Heart left ventricle (tissue), 16 donors: ENCODE results near the gene LIMS2. TPM values are rescaled to one million over a fixed set of nuclear protein-coding genes. Genes with fewer than 3 reads are reported as not detected.
A peak's percentile ranks its signal among the peaks of the same experiment; 100 is the strongest.

ENCODE experiments used
- ATAC-seq, 4 donors: fragments of 200-7000 bp; cut with Tn5 transposase; one replicate each; pipeline ENCODE4 v1.9.1; 2020 to 2022; ENCODE audit warnings: moderate library complexity in 4 of 4, mild to moderate bottlenecking in 3 of 4, moderate number of reproducible peaks in 1 of 4
- DNase-seq, 5 donors: peaks; one replicate each; pipeline ENCODE4 v3.0.0-alpha.2; 2020
- H3K27ac ChIP-seq, 12 donors: fragments of 200-600 bp; sonication (generic) in 4 of 12; one replicate each; pipeline versions ENCODE4 v1.5.0 to v1.8.0; 2016 to 2022; ENCODE audit warnings: mild to moderate bottlenecking in 2 of 12
- H3K27me3 ChIP-seq, 9 donors: fragments of 200-600 bp; sonication (generic) in 2 of 9; one replicate each; pipeline versions ENCODE4 v1.5.1 to v1.8.0; 2016 to 2022; ENCODE audit warnings: mild to moderate bottlenecking in 3 of 9
- H3K36me3 ChIP-seq, 9 donors: fragments of 200-600 bp; sonication (generic) in 2 of 9; one replicate each; pipeline versions ENCODE4 v1.5.0 to v1.8.0; 2018 to 2022; ENCODE audit warnings: mild to moderate bottlenecking in 2 of 9
- H3K4me1 ChIP-seq, 12 donors: fragments of 200-600 bp; sonication (generic) in 4 of 12; one replicate each; pipeline versions ENCODE4 v1.5.0 to v1.8.0; 2016 to 2022; ENCODE audit warnings: mild to moderate bottlenecking in 3 of 12
- H3K4me3 ChIP-seq, 12 donors: fragments of 200-600 bp; sonication (generic) in 4 of 12; one replicate each; pipeline versions ENCODE4 v1.5.0 to v1.8.0; 2017 to 2022; ENCODE audit warnings: mild to moderate bottlenecking in 9 of 12, moderate library complexity in 4 of 12
- H3K9me3 ChIP-seq, 12 donors: fragments of 200-600 bp; sonication (generic) in 4 of 12; one replicate each; pipeline versions ENCODE4 v1.5.0 to v1.8.0; 2016 to 2022; ENCODE audit warnings: mild to moderate bottlenecking in 1 of 12
- CTCF ChIP-seq, 12 donors: fragments of 200-600 bp; sonication (generic) in 4 of 12; IDR thresholded peaks; one replicate each; pipeline versions ENCODE4 v1.5.0 to v1.8.0; 2018 to 2022; ENCODE audit warnings: antibody characterized with exemption in 12 of 12, mild to moderate bottlenecking in 5 of 12
- POLR2A ChIP-seq, 2 donors: fragments of 450-650 bp; IDR thresholded peaks; one replicate each; pipeline ENCODE4 v1.6.1; 2017; ENCODE audit warnings: antibody characterized with exemption in 2 of 2, mild to moderate bottlenecking in 2 of 2, moderate library complexity in 2 of 2
- WGBS, 4 donors: extraction: QIAGEN DNeasy Blood & Tissue Kit in 2 of 4; methylation state at CpG; one replicate each; pipeline versions ENCODE4 v1.1.5 to v1.1.7; 2013 to 2018; 5-methylcytosine and 5-hydroxymethylcytosine counted together
- intact Hi-C, 10 donors: fragments of 100-400 bp; cut with DNase I; formaldehyde crosslinking; loops; one replicate each; pipeline versions ENCODE4 v1.11.1 to v1.14.2; 2022
- polyA plus RNA-seq, 2 donors: library from polyadenylated mRNA; stranded (reverse); fragments of 200-250 nt; gene quantifications; one replicate each; pipeline ENCODE4 v1.2.3, GENCODE V29; 2013
- total RNA-seq, 9 donors: library from RNA; depleted of rRNA in 2 of 9; stranded (reverse); fragments of >200 nt in 2 of 9; fragmentation: NEBNext Ultra II Directional in 3 of 9; extraction: Animal tissue kit (Norgen Biotek cat#: 25700) in 3 of 9; gene quantifications; one replicate each; pipeline versions ENCODE4 v1.1.0 to v1.2.4, GENCODE V29; 2016 to 2023
- donor health status: ischemic (EF 13 %, LVEDD 7.1; RV severe dilation, severe dysfunction).
- donor health status: healthy with polysubstance abuse.
- donor health status: DM: no; HTN: yes; CAD: no.
- donor health status: DM: no; HTN: no; CAD: no.
- donor health status: ischemic (EF 25% LVEDD 6.9; RV normal size, moderate dysfunction).
- donor health status: ischemic (EF 25% LVEDD 5.7; RV mildly dilated, moderate dysfunction).
- donor health status: healthy.
- donor health status: DM: yes; HTN: yes; CAD: no.
- donor health status: ischemic (EF 35%, LVEDD 5.7; RV mildly dilated, moderate dysfunction).
- donor health status: nonischemic (EF 11% LVEDD 7.7; RV severe dilation, severe dysfunction).
- donor health status: DM: yes; HTN: yes; CAD: no.
- donor health status: PGD.
- donor health status: ischemic (EF 29% LVEDD 5.4; RV normal size, mild dysfunction).
- donor health status: nonischemic (EF 23%, LVEDD 6.1; RV moderate dilation, normal function).

The LIMS2 gene
- total and polyA plus RNA-seq, 11 donors: 97.1 to 293 (median 158) TPM

DNA sequence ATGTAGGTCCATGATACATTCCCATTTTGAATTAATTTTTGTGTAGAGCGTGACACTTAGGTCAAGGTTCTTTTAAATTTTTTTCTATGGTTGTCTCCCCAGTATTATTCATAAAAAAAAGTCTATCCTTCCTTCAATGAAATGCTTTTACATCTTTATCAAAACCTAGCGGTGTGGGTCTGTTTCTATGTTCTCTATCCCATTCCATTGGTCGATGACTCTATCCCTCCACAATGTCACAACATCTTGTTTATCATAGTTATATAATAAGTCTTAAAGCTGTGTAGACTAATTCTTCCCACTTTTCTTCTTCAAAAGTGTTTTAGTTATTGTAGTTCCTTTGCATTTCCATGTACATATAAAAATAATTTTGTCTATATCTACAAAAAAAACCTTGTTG lies 76.6 kb downstream of the LIMS2 start:
- H3K27ac ChIP-seq: no peak overlapping the region
- no peaks in the 10 kb centered on the region for H3K36me3 ChIP-seq
- TF ChIP-seq CTCF (IDR thresholded peaks at IDR 0.05) (no peak), POLR2A (IDR thresholded peaks at IDR 0.05) (no peak)
- peaks cover 0 to 8% (median 0%) of the 10 kb centered on the region in 12 donors for H3K9me3 ChIP-seq
- DNase-seq: no peak
- no peak overlapping the region for H3K4me3 ChIP-seq
- intact Hi-C loops: loop anchor here in 8 of 10 donors (10.0 kb wide), 5 partner anchors 76 to 266 kb away; partner anchors contain the start of gene LIMS2 (in 1 of the 8)
- no peak for ATAC-seq
- H3K4me1 ChIP-seq: no peaks in the 10 kb centered on the region
- H3K27me3 ChIP-seq: no peaks in the 10 kb centered on the region
- WGBS, 4 donors: 85 to 94% (median 88%) methylated on average over 3 of the region's 3 CpGs

DNA sequence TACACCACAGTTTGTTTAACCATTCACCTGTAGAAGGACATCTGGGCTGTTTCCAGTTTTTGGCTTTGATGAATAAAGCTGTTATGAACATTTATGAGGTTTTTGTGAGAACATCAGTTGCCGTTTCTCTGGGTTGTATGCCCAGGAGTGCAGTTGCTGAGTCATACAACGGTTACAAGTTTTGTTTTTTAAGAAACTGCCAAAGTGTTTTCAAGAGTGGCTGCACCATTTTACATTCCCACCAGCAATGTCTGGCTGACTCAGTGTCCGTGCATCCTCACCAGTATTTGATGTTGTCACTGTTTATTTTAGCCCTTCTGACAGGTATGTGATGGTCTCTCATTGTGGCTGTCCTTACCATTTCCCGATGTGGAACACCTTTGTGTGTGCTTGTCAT lies 77.3 kb downstream of the LIMS2 start:
- no peak for ATAC-seq
- H3K4me1 ChIP-seq: no peaks in the 10 kb centered on the region
- 79 to 91% (median 89%) methylated on average over 4 of the region's 4 CpGs for WGBS, 4 donors
- no peak for TF ChIP-seq POLR2A (IDR thresholded peaks at IDR 0.05)
- H3K27me3 ChIP-seq: no peaks in the 10 kb centered on the region
- H3K9me3 ChIP-seq: peaks cover 0 to 2% (median 0%) of the 10 kb centered on the region in 12 donors
- no peak overlapping the region for H3K4me3 ChIP-seq
- intact Hi-C loops: loop anchor here in 8 of 10 donors (10.0 kb wide), 5 partner anchors 77 to 267 kb away; partner anchors contain the start of gene LIMS2 (in 1 of the 8)
- DNase-seq: no peak
- no peaks in the 10 kb centered on the region for H3K36me3 ChIP-seq
- H3K27ac ChIP-seq: no peak overlapping the region

DNA sequence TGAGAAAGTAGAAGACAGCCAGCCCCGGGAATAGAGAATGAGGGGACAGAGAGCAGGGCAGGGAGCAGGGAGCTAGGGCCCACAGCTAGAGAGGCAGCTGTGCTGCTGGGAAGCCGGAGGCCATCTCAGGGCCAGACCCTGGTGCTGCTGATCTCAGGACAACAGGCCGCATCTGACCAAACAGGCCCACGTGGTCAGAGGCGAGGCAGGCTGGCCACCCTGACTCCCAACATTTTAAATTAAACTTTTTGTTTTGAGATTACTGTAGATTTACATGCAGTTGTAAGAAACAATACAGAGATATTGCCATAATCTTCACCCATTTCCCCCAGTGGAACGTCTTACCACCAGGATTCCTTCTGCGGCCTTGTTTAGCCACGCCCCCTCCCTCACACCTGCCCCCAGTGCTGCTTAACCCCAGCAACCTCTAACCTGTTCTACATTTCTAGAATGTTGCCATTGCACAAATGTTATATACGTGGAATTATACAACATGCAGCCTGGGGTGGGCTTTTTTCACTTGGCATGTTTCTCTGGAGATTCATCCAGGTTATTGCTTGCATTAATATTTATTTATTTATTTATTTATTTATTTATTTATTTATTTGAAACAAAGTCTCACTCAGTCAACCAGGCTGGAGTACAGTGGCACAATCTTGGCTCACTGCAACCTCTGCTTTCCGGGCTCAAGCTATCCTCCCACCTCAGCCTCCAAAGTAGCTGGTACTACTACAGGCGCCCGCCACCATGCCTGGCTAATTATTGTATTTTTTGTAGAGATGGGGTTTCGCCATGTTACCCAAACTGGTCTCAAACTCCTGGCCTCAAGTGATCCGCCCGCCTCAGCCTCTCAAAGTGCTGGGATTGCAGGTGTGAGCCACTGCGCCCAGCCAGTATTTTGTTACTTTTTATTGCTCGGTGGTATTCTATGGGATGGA lies 78.0 kb downstream of the LIMS2 start:
- no peaks in the 10 kb centered on the region for H3K9me3 ChIP-seq
- H3K4me3 ChIP-seq: no peak overlapping the region
- no peak overlapping the region for H3K27ac ChIP-seq
- H3K36me3 ChIP-seq: no peaks in the 10 kb centered on the region
- DNase-seq (peak in 1 of 5 donors; percentile 9), ATAC-seq (no peak)
- TF ChIP-seq CTCF (IDR thresholded peaks at IDR 0.05) (no peak), POLR2A (IDR thresholded peaks at IDR 0.05) (no peak)
- 90 to 92% (median 91%) methylated on average over 17 of the region's 17 CpGs for WGBS, 4 donors
- H3K27me3 ChIP-seq: no peaks in the 10 kb centered on the region
- intact Hi-C loops: loop anchor here in 8 of 10 donors (10.0 kb wide), 5 partner anchors 77 to 267 kb away; partner anchors contain the start of gene LIMS2 (in 1 of the 8)
- no peaks in the 10 kb centered on the region for H3K4me1 ChIP-seq

GRCh38 chr2:127596311-127597045 lies 78.9 kb downstream of the LIMS2 start:
- ATAC-seq: no peak
- H3K9me3 ChIP-seq: no peaks in the 10 kb centered on the region
- no peak overlapping the region for H3K27ac ChIP-seq
- H3K4me1 ChIP-seq: no peaks in the 10 kb centered on the region
- no peak overlapping the region for H3K4me3 ChIP-seq
- no peak for TF ChIP-seq CTCF (IDR thresholded peaks at IDR 0.05)
- TF ChIP-seq POLR2A (IDR thresholded peaks at IDR 0.05): no peak
- intact Hi-C loops: loop anchor here in 8 of 10 donors (10.0 kb wide), 5 partner anchors 78 to 268 kb away; partner anchors contain the start of gene LIMS2 (in 1 of the 8)
- no peaks in the 10 kb centered on the region for H3K27me3 ChIP-seq
- WGBS, 4 donors: 92 to 97% (median 95%) methylated on average over 12 to 14 of the region's 14 CpGs
- peak in 1 of 5 donors; percentile 7 for DNase-seq
- H3K36me3 ChIP-seq: no peaks in the 10 kb centered on the region
